HepG2 (cell line): ENCODE measurements around the gene ZNF624. TPM values are rescaled to one million over a fixed set of nuclear protein-coding genes. Genes with fewer than 3 reads are reported as not detected.

ENCODE experiments used
- ATF7 ChIP-seq, 2 experiments: fragments of 450-650 bp in 1 of 2; sonication (generic) in 1 of 2; formaldehyde crosslinking in 1 of 2; IDR thresholded peaks; 2 replicates each; pipeline versions ENCODE4 v1.4.0 to v1.6.1; 2016 to 2020; ENCODE audit warnings: antibody characterized with exemption in 1 of 2, mild to moderate bottlenecking in 1 of 2, missing genetic modification reagents in 1 of 2
- BHLHE40 ChIP-seq: IDR thresholded peaks from 2 replicates; pipeline ENCODE4 v1.6.1; 2011; ENCODE audit warnings: low read length, improper control_type of control experiment
- GFI1 ChIP-seq: sonication (generic); formaldehyde crosslinking; IDR thresholded peaks from 2 replicates; pipeline ENCODE4 v1.5.0; 2020; ENCODE audit warnings: missing genetic modification reagents, mild to moderate bottlenecking, borderline replicate concordance
- GMEB1 ChIP-seq: sonication (generic); formaldehyde crosslinking; IDR thresholded peaks from 2 replicates; pipeline ENCODE4 v1.5.1; 2020; ENCODE audit warnings: missing genetic modification reagents, mild to moderate bottlenecking, borderline replicate concordance
- HDAC1 ChIP-seq: sonication (generic); formaldehyde crosslinking; IDR thresholded peaks from 2 replicates; pipeline ENCODE4 v1.5.1; 2020; ENCODE audit warnings: mild to moderate bottlenecking, missing genetic modification reagents
- HDAC2 ChIP-seq: sonication (generic); formaldehyde crosslinking; IDR thresholded peaks from 2 replicates; pipeline ENCODE4 v1.4.0; 2020; ENCODE audit warnings: missing genetic modification reagents
- KAT2B ChIP-seq: fragments of 150-350 bp; IDR thresholded peaks from 2 replicates; pipeline ENCODE4 v1.6.1; 2014; ENCODE audit warnings: low read depth, low read length, borderline replicate concordance
- KAT8 ChIP-seq: IDR thresholded peaks from 2 replicates; pipeline ENCODE4 v1.6.1; 2016; ENCODE audit warnings: missing genetic modification reagents, missing compliant biosample characterization
- MBD4 ChIP-seq: IDR thresholded peaks from 2 replicates; pipeline ENCODE4 v1.6.1; 2012; ENCODE audit warnings: low read length, inconsistent platforms, borderline replicate concordance
- MEF2D ChIP-seq: sonication (generic); formaldehyde crosslinking; IDR thresholded peaks from 2 replicates; pipeline ENCODE4 v1.5.1; 2020; ENCODE audit warnings: mild to moderate bottlenecking, missing genetic modification reagents
- MEIS2 ChIP-seq: sonication (generic); formaldehyde crosslinking; IDR thresholded peaks from 2 replicates; pipeline ENCODE4 v1.9.0; 2021; ENCODE audit warnings: mild to moderate bottlenecking, missing genetic modification reagents
- NCOA1 ChIP-seq: sonication (generic); formaldehyde crosslinking; IDR thresholded peaks from 2 replicates; pipeline ENCODE4 v1.9.0; 2021; ENCODE audit warnings: missing genetic modification reagents
- NCOA5 ChIP-seq: sonication (generic); formaldehyde crosslinking; IDR thresholded peaks from 2 replicates; pipeline ENCODE4 v1.4.0; 2020; ENCODE audit warnings: missing genetic modification reagents
- NR2C2 ChIP-seq: sonication (generic); formaldehyde crosslinking; IDR thresholded peaks from 2 replicates; pipeline ENCODE4 v1.4.0; 2020; ENCODE audit warnings: missing genetic modification reagents, mild to moderate bottlenecking, moderate library complexity, borderline replicate concordance
- PHF5A ChIP-seq: IDR thresholded peaks from one replicate; pipeline ENCODE4 v1.6.1; 2018; ENCODE audit warnings: low read depth, missing genetic modification reagents; ENCODE audit not compliant: unreplicated experiment
- SPEN ChIP-seq: sonication (generic); formaldehyde crosslinking; IDR thresholded peaks from 2 replicates; pipeline ENCODE4 v1.5.1; 2020; ENCODE audit warnings: low read depth, mild to moderate bottlenecking, missing genetic modification reagents
- XBP1 ChIP-seq: sonication (generic); formaldehyde crosslinking; IDR thresholded peaks from 2 replicates; pipeline ENCODE4 v1.5.0; 2020; ENCODE audit warnings: missing genetic modification reagents
- ZFP82 ChIP-seq: sonication (generic); formaldehyde crosslinking; IDR thresholded peaks from 2 replicates; pipeline ENCODE4 v1.5.1; 2020; ENCODE audit warnings: mild to moderate bottlenecking, missing genetic modification reagents, borderline replicate concordance
- ZNF138 ChIP-seq: sonication (generic); formaldehyde crosslinking; IDR thresholded peaks from 2 replicates; pipeline ENCODE4 v1.5.0; 2020; ENCODE audit warnings: mild to moderate bottlenecking, low read depth, missing genetic modification reagents
- ZNF354B ChIP-seq: sonication (generic); formaldehyde crosslinking; IDR thresholded peaks from 2 replicates; pipeline ENCODE4 v1.8.0; 2022; ENCODE audit warnings: mild to moderate bottlenecking, missing genetic modification reagents
- ZNF572 ChIP-seq: sonication (generic); formaldehyde crosslinking; IDR thresholded peaks from 2 replicates; pipeline ENCODE4 v1.5.1; 2020; ENCODE audit warnings: mild to moderate bottlenecking, missing genetic modification reagents
- ZNF652 ChIP-seq: IDR thresholded peaks from 2 replicates; pipeline ENCODE4 v1.6.1; 2016; ENCODE audit warnings: low read depth, borderline replicate concordance
- ZNF747 ChIP-seq: sonication (generic); formaldehyde crosslinking; IDR thresholded peaks from 2 replicates; pipeline ENCODE4 v1.8.1; 2023; ENCODE audit warnings: missing genetic modification reagents, mild to moderate bottlenecking, borderline replicate concordance
- ZZZ3 ChIP-seq: sonication (generic); formaldehyde crosslinking; IDR thresholded peaks from 2 replicates; pipeline ENCODE4 v1.4.0; 2020; ENCODE audit warnings: missing genetic modification reagents, mild to moderate bottlenecking, borderline replicate concordance
- polyA plus RNA-seq, 8 experiments: library from polyadenylated mRNA; depleted of rRNA in 3 of 8; stranded (reverse) in 7 of 8; unstranded in 1 of 8; fragments of >200 nt; fragmentation: Illumina TruSeq in 4 of 8; extraction: Trizol in 4 of 8; gene quantifications; 2 replicates each; pipeline versions ENCODE4 v1.2.1 to v1.2.3, GENCODE V29; 2011 to 2016; ENCODE audit warnings: low read depth in 4 of 8, missing spikeins in 1 of 8, mixed read lengths in 1 of 8; ENCODE audit not compliant: insufficient read depth in 1 of 8
- total RNA-seq, 5 experiments: library from RNA; depleted of rRNA; stranded (reverse); fragments of >200 nt; fragmentation: Illumina TruSeq; extraction: Trizol; gene quantifications; 2 replicates each; pipeline ENCODE4 v1.2.3, GENCODE V29; 2016; ENCODE audit warnings: low read depth in 1 of 5
- TF ChIP-seq, protein P1 (sequence below): sonication (generic); formaldehyde crosslinking; IDR thresholded peaks from 2 replicates; pipeline ENCODE4 v1.5.1; 2020; ENCODE audit warnings: missing genetic modification reagents, mild to moderate bottlenecking, borderline replicate concordance
- TF ChIP-seq, protein P2 (sequence below): sonication (generic); formaldehyde crosslinking; IDR thresholded peaks from 2 replicates; pipeline ENCODE4 v1.8.1; 2023; ENCODE audit warnings: mild to moderate bottlenecking, missing genetic modification reagents

The ZNF624 gene
- total and polyA plus RNA-seq, 2 of the 13 experiments (the other 11 are each of a cell fraction or from before 2014, with no cell fraction given), result 0.75 to 3.5 TPM

- 0 out of 2 replicates have a peak, but pooled peaks have one; percentile 27 for TF ChIP-seq HDAC2 (CRISPR knock-in tag)
- TF ChIP-seq GFI1 (CRISPR knock-in tag), result no peak
- no peak for TF ChIP-seq PHF5A
- TF ChIP-seq ZFP82, result peak; percentile 83; the same call in 1 of the 2 replicates
- 0 out of 2 replicates have a peak, but pooled peaks have one; percentile 4 for TF ChIP-seq GMEB1
- TF ChIP-seq NCOA1 (CRISPR knock-in tag), result no peak
- no peak for TF ChIP-seq KAT2B
- TF ChIP-seq KAT8 (CRISPR knock-in tag), result peak; percentile 91
- 0 out of 2 replicates have a peak, but pooled peaks have one; percentile 67 for TF ChIP-seq XBP1 (CRISPR knock-in tag)
- peak; percentile 84 for TF ChIP-seq HDAC1 (CRISPR knock-in tag)
- 0 out of 2 replicates have a peak, but pooled peaks have one; percentile 42 for TF ChIP-seq NR2C2 (CRISPR knock-in tag)
- 0 out of 2 replicates have a peak, but pooled peaks have one; percentile 17 for TF ChIP-seq BHLHE40
- TF ChIP-seq, protein P1, sequence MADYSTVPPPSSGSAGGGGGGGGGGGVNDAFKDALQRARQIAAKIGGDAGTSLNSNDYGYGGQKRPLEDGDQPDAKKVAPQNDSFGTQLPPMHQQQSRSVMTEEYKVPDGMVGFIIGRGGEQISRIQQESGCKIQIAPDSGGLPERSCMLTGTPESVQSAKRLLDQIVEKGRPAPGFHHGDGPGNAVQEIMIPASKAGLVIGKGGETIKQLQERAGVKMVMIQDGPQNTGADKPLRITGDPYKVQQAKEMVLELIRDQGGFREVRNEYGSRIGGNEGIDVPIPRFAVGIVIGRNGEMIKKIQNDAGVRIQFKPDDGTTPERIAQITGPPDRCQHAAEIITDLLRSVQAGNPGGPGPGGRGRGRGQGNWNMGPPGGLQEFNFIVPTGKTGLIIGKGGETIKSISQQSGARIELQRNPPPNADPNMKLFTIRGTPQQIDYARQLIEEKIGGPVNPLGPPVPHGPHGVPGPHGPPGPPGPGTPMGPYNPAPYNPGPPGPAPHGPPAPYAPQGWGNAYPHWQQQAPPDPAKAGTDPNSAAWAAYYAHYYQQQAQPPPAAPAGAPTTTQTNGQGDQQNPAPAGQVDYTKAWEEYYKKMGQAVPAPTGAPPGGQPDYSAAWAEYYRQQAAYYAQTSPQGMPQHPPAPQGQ (CRISPR knock-in tag), result no peak
- TF ChIP-seq ATF7 (IDR thresholded peaks at IDR 0.05), result no peak
- TF ChIP-seq ATF7 (CRISPR knock-in tag; IDR thresholded peaks at IDR 0.05), result peak; percentile 61; the same call in 1 of the 2 replicates
- TF ChIP-seq ZNF138 (CRISPR knock-in tag), result no peak; the same call in 1 of the 2 replicates
- TF ChIP-seq ZNF747 (CRISPR knock-in tag), result peak; percentile 85
- peak; percentile 58; the same call in 1 of the 2 replicates for TF ChIP-seq ZZZ3 (CRISPR knock-in tag)
- TF ChIP-seq MEIS2, result peak; percentile 57
- TF ChIP-seq NCOA5 (CRISPR knock-in tag), result no peak
- peak; percentile 27; the same call in 1 of the 2 replicates for TF ChIP-seq ZNF354B
- no peak for TF ChIP-seq ZNF572 (CRISPR knock-in tag)
- peak; percentile 86 for TF ChIP-seq SPEN
- no peak for TF ChIP-seq MBD4
- TF ChIP-seq MEF2D (CRISPR knock-in tag), result peak; percentile 93
- peak; percentile 80 for TF ChIP-seq ZNF652 (CRISPR knock-in tag)
- TF ChIP-seq, protein P2, sequence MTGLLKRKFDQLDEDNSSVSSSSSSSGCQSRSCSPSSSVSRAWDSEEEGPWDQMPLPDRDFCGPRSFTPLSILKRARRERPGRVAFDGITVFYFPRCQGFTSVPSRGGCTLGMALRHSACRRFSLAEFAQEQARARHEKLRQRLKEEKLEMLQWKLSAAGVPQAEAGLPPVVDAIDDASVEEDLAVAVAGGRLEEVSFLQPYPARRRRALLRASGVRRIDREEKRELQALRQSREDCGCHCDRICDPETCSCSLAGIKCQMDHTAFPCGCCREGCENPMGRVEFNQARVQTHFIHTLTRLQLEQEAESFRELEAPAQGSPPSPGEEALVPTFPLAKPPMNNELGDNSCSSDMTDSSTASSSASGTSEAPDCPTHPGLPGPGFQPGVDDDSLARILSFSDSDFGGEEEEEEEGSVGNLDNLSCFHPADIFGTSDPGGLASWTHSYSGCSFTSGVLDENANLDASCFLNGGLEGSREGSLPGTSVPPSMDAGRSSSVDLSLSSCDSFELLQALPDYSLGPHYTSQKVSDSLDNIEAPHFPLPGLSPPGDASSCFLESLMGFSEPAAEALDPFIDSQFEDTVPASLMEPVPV, result peak; percentile 75; the same call in 1 of the 2 replicates
These were observed at the start of gene ZNF624 (continued) for GRCh38 chr17:16653367-16654041.
